KMS-11 (cell line): ENCODE data around the gene LDB2.

Experiments used
- H2AFZ ChIP-seq: fragments of 200-600 bp; sonication (generic); 2 replicates; pipeline ENCODE4 v1.6.1; 2016; ENCODE audit warnings: antibody characterized with exemption, mixed run types, low read depth
- H3K27ac ChIP-seq: fragments of 200-600 bp; sonication (generic); 2 replicates; pipeline ENCODE4 v1.6.1; 2016; ENCODE audit warnings: mild to moderate bottlenecking, mixed run types
- H3K27me3 ChIP-seq: fragments of 200-600 bp; sonication (generic); 2 replicates; pipeline ENCODE4 v1.6.1; 2017; ENCODE audit warnings: mild to moderate bottlenecking, low read depth, mixed run types, moderate library complexity; ENCODE audit not compliant: insufficient read depth
- H3K36me3 ChIP-seq: fragments of 200-600 bp; sonication (generic); 2 replicates; pipeline ENCODE4 v1.6.1; 2017; ENCODE audit warnings: mild to moderate bottlenecking, mixed run types; ENCODE audit not compliant: insufficient read depth
- H3K4me1 ChIP-seq: fragments of 200-600 bp; sonication (generic); 2 replicates; pipeline ENCODE4 v1.6.1; 2016; ENCODE audit warnings: mild to moderate bottlenecking, low read depth, mixed run types; ENCODE audit not compliant: poor library complexity, severe bottlenecking
- H3K4me2 ChIP-seq: fragments of 200-600 bp; sonication (generic); 2 replicates; pipeline ENCODE4 v1.7.0; 2016; ENCODE audit warnings: mild to moderate bottlenecking, mixed run types
- H3K4me3 ChIP-seq: fragments of 200-600 bp; sonication (generic); IDR thresholded peaks from 2 replicates; pipeline ENCODE4 v1.6.1; 2017; ENCODE audit warnings: low read depth, low read length, mixed read lengths; ENCODE audit not compliant: insufficient read depth
- H3K79me2 ChIP-seq: fragments of 200-600 bp; sonication (generic); 2 replicates; pipeline ENCODE4 v1.6.1; 2016; ENCODE audit warnings: low read depth, mixed run types; ENCODE audit not compliant: insufficient read depth
- H3K9ac ChIP-seq: fragments of 200-600 bp; sonication (generic); 2 replicates; pipeline ENCODE4 v1.6.1; 2016; ENCODE audit warnings: mild to moderate bottlenecking, mixed run types
- H4K20me1 ChIP-seq: fragments of 200-600 bp; sonication (generic); 2 replicates; pipeline ENCODE4 v1.6.1; 2016; ENCODE audit warnings: mild to moderate bottlenecking, mixed run types; ENCODE audit not compliant: insufficient read depth
- TF ChIP-seq, protein P1 (sequence below): fragments of 200-600 bp; sonication (generic); conservative IDR thresholded peaks from 2 replicates; pipeline ENCODE4 v1.6.1; 2017; ENCODE audit warnings: low read depth, mild to moderate bottlenecking, antibody characterized with exemption, low read length, moderate library complexity, mixed read lengths

Gene LDB2

DNA sequence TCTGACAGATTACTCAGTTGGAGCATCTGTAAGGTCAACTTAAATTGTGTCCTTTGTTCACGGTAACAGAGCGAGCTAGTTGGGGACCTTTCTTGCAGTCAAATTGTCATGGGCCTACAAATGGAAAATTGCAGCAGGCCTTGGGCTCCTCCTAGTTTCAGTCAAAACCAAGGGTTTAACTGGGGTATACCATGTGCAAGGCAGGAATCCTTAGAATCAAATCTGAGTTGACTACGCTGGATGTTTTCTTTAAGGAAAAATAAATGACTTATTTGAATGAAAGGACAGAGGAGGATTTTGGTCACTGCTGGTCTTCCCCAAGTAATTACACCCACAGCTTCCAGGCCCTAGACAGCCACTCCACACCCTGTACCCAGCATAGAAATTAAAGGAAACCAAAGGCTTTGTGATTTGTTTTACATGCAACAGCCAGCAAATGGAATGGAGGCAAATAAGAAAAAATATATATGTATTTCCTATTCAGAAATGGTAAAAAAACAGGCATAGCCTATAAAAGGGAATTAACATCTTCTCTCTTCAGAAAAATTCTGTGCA is 307.1 kb downstream of the LDB2 start:
- H3K4me2 ChIP-seq: no peak overlapping the region
- H3K36me3 ChIP-seq: no peaks in the 10 kb centered on the region
- H4K20me1 ChIP-seq: no peaks in the 10 kb centered on the region
- H3K27me3 ChIP-seq: no peaks in the 10 kb centered on the region
- no peak overlapping the region for H3K9ac ChIP-seq
- H3K4me1 ChIP-seq: no peaks in the 10 kb centered on the region
- no peak overlapping the region for H3K4me3 ChIP-seq
- H3K79me2 ChIP-seq: no peaks in the 10 kb centered on the region
- no peak overlapping the region for H3K27ac ChIP-seq
- H2AFZ ChIP-seq: no peak overlapping the region
- TF ChIP-seq, protein P1, sequence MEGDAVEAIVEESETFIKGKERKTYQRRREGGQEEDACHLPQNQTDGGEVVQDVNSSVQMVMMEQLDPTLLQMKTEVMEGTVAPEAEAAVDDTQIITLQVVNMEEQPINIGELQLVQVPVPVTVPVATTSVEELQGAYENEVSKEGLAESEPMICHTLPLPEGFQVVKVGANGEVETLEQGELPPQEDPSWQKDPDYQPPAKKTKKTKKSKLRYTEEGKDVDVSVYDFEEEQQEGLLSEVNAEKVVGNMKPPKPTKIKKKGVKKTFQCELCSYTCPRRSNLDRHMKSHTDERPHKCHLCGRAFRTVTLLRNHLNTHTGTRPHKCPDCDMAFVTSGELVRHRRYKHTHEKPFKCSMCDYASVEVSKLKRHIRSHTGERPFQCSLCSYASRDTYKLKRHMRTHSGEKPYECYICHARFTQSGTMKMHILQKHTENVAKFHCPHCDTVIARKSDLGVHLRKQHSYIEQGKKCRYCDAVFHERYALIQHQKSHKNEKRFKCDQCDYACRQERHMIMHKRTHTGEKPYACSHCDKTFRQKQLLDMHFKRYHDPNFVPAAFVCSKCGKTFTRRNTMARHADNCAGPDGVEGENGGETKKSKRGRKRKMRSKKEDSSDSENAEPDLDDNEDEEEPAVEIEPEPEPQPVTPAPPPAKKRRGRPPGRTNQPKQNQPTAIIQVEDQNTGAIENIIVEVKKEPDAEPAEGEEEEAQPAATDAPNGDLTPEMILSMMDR: no peak

DNA sequence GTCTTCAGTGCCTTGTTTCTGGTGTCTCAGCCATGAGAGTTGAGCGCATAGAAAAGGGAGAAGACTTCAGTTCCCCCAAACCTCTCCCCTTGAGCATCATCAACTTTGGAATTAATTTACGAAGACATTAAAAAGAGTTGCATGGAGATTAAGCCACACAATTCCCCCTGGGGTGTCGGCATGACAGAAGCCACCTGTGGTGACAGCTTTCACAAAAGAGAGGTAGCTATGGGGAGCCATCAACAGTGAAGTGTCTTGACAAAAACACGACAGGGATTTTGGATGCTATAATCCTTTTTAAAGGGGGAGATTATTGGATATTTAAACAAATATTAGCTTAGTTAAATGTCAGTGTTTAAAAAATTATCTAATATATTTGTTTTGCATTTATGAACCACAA is 307.6 kb downstream of the LDB2 start:
- Histone ChIP-seq H3K4me3 (no peak overlapping the region), H3K79me2 (no peaks in the 10 kb centered on the region), H3K27me3 (no peaks in the 10 kb centered on the region), H2AFZ (no peak overlapping the region), H3K27ac (no peak overlapping the region), H3K4me1 (no peaks in the 10 kb centered on the region), H3K9ac (no peak overlapping the region), H3K4me2 (no peak overlapping the region), H4K20me1 (no peaks in the 10 kb centered on the region), H3K36me3 (no peaks in the 10 kb centered on the region)
- TF ChIP-seq, protein P1: no peak

DNA sequence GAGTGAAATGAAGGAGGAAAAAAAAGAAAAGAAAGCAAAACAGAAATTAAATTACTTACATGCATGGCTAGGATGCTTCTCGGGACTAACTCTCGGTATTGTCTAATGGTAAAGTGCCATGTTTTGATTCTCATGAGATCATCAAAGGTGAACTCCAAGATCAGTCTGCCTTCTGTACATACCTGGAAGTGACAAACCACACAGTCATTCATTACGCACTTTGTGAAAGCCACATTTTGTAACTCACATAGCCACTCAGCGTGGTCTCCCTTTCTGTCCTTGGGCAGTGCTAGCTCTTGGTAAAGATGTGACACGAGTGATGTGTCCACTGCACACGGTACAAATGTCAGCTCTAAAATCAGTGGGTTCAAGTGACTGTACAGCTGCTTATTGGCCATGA is 309.8 kb downstream of the LDB2 start:
- H3K9ac ChIP-seq: no peak overlapping the region
- H2AFZ ChIP-seq: no peak overlapping the region
- no peaks in the 10 kb centered on the region for H3K79me2 ChIP-seq
- TF ChIP-seq, protein P1: no peak
- no peaks in the 10 kb centered on the region for H3K4me1 ChIP-seq
- H3K27ac ChIP-seq: no peak overlapping the region
- no peaks in the 10 kb centered on the region for H3K36me3 ChIP-seq
- H3K27me3 ChIP-seq: no peaks in the 10 kb centered on the region
- no peak overlapping the region for H3K4me3 ChIP-seq
- no peak overlapping the region for H3K4me2 ChIP-seq
- no peaks in the 10 kb centered on the region for H4K20me1 ChIP-seq

DNA sequence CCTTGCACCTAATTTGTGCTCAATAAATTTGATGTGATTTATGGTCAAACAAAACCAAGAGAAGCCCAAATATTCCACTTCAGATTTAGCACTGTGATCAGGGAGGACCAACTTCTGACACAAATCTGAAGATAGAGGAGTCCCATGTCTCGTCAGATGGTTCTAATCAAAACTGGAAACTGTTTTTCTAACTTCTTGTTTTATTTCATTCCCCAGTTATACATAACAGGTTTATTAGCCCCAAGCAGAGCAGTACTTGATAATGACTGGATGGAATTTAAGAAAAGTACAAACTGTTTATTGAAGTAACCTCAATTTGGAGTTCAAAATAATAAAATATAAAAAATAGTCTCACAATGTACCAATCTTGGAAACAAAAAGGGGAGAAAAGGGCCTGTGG is 310.3 kb downstream of the LDB2 start:
- H4K20me1 ChIP-seq: no peaks in the 10 kb centered on the region
- no peak overlapping the region for H2AFZ ChIP-seq
- H3K27ac ChIP-seq: no peak overlapping the region
- H3K4me2 ChIP-seq: no peak overlapping the region
- H3K4me1 ChIP-seq: no peaks in the 10 kb centered on the region
- H3K4me3 ChIP-seq: no peak overlapping the region
- TF ChIP-seq, protein P1: no peak
- H3K79me2 ChIP-seq: no peaks in the 10 kb centered on the region
- H3K9ac ChIP-seq: no peak overlapping the region
- no peaks in the 10 kb centered on the region for H3K27me3 ChIP-seq
- no peaks in the 10 kb centered on the region for H3K36me3 ChIP-seq
